Activated CD4-positive, alpha-beta memory T cell treated with anti-CD3 and anti-CD28 coated beads for 36 hours (primary cell): Measurements from ENCODE around the gene PCDH9. TPM values are rescaled to one million over a fixed set of nuclear protein-coding genes. Genes with fewer than 3 reads are reported as not detected.

Experiments used
- CTCF ChIA-PET: fragments of 350-600 bp; sonication (Branson Sonifier 250); formaldehyde crosslinking; loops from one replicate; lab custom pipeline; 2021; ENCODE audit warnings: antibody characterized with exemption, inconsistent platforms; lab: Charles Lee
- POLR2A ChIA-PET: fragments of 350-600 bp; sonication (Branson Sonifier 250); formaldehyde crosslinking; loops from one replicate; lab custom pipeline; 2021; ENCODE audit warnings: antibody characterized with exemption; lab: Charles Lee
- DNase-seq: peaks from one replicate; pipeline ENCODE4 v3.0.0-alpha.2; 2020
- H3K27ac Mint-ChIP-seq: one replicate; pipeline ENCODE4 v1.8.0; 2021; ENCODE audit warnings: mixed read lengths
- H3K27me3 Mint-ChIP-seq: one replicate; pipeline ENCODE4 v1.8.0; 2021; ENCODE audit warnings: mixed read lengths
- H3K36me3 Mint-ChIP-seq: one replicate; pipeline ENCODE4 v1.8.0; 2021; ENCODE audit warnings: mixed read lengths
- H3K4me1 Mint-ChIP-seq: one replicate; pipeline ENCODE4 v1.8.0; 2021; ENCODE audit warnings: low read depth, mixed read lengths
- H3K4me3 Mint-ChIP-seq: one replicate; pipeline ENCODE4 v1.8.0; 2021; ENCODE audit warnings: mild to moderate bottlenecking, mixed read lengths
- H3K9me3 Mint-ChIP-seq: one replicate; pipeline ENCODE4 v1.8.0; 2021; ENCODE audit warnings: mixed read lengths
- intact Hi-C: fragments of 100-400 bp; cut with micrococcal nuclease; formaldehyde crosslinking; loops from one replicate; pipeline ENCODE4 v1.15.1; 2023
- total RNA-seq, 2 experiments: library from RNA; stranded (reverse); gene quantifications; one replicate each; pipeline ENCODE4 v1.2.3, GENCODE V29; 2021

The PCDH9 gene
- total RNA-seq, 2 experiments from 2014 or later: under 0.01 to 0.02 TPM

DNA sequence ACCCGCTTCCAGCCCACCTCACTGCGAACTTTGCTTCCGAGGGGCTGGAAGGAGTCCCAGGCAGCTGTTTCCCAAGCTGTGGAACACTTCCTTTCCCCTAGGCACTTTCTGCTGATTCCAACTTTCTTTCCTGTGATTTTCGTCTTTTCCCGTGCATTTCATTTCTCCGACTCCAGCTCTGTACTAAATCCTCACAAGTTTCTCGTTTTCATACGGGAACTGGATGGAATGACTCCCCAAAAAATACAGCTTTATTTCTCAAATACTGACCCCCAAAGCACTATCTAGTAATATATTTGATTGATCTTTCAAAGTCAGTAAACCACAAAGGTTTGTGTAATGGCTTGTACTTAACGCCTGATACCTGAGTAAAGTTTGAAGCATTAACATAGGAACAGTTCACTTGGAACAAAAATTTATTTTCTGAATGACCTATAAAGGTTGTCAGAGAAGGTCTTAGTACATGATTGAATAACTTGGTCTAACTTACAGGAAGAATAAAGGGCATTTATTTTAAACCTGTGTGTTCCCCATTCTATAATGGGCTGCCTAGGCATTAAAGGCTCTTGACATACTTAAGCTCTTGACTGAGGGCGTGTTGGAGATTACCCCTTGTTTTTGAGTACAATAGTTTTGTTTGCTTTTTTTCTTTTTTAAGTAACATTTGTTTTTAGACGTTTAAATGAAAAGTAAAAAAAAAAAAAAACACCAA lies 1.3 kb upstream of the PCDH9 start:
- Mint-ChIP-seq H3K4me1 (peaks cover 7% of the 10 kb centered on the region), H3K27me3 (peaks cover 12% of the 10 kb centered on the region), H3K4me3 (no peak overlapping the region), H3K9me3 (no peaks in the 10 kb centered on the region), H3K27ac (no peak overlapping the region), H3K36me3 (no peaks in the 10 kb centered on the region)
- POLR2A ChIA-PET: no interaction called here
- no peak for DNase-seq
- CTCF ChIA-PET: no interaction called here
- intact Hi-C loops: no loop called here

GRCh38 chr13:67230404-67231288 lies 510 bp upstream of the PCDH9 start:
- Mint-ChIP-seq H3K27me3 (peaks cover 14% of the 10 kb centered on the region), H3K4me1 (peaks cover 7% of the 10 kb centered on the region), H3K9me3 (no peaks in the 10 kb centered on the region), H3K27ac (no peak overlapping the region), H3K36me3 (no peaks in the 10 kb centered on the region), H3K4me3 (no peak overlapping the region)
- POLR2A ChIA-PET: no interaction called here
- CTCF ChIA-PET: interaction anchor here (2.0 kb wide), 1 partner anchor 8 kb away, joined by 9 read pairs; no protein-coding TSS in a partner anchor
- intact Hi-C loops: no loop called here
- peak; percentile 92 for DNase-seq

- peaks cover 12% of the 10 kb centered on the region for H3K4me1 Mint-ChIP-seq
- no peak overlapping the region for H3K4me3 Mint-ChIP-seq
- no peaks in the 10 kb centered on the region for H3K9me3 Mint-ChIP-seq
- H3K36me3 Mint-ChIP-seq: no peaks in the 10 kb centered on the region
- CTCF ChIA-PET: interaction anchor here (2.0 kb wide), 1 partner anchor 9 kb away, joined by 9 read pairs; no protein-coding TSS in a partner anchor
- peaks cover 19% of the 10 kb centered on the region for H3K27me3 Mint-ChIP-seq
- POLR2A ChIA-PET: no interaction called here
- no peak for DNase-seq
- H3K27ac Mint-ChIP-seq: no peak overlapping the region
- intact Hi-C loops: no loop called here
Measured at GRCh38 chr13:67228916-67229315, 1.2 kb downstream of the PCDH9 start.

DNA sequence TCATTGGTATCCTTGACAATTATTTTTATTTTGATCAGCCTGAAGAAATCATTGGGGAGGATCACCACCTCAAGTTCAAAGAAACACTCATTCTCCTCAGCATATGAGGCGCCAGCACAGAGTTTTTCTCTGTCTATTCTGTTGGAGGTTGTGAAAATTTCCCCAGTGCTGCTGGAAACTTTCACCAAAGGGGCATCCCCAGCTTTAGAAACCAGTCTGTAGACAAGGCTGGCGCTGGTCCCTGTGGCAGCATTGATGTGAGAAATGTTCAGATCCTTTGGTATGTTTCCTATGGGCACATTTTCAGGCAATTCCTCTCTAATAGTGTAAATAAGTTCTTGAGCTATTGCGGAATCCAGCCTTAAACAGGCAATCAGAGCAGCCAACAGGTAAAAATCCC lies 2.1 kb downstream of the PCDH9 start:
- H3K9me3 Mint-ChIP-seq: no peaks in the 10 kb centered on the region
- no peak overlapping the region for H3K27ac Mint-ChIP-seq
- H3K4me1 Mint-ChIP-seq: peaks cover 12% of the 10 kb centered on the region
- H3K27me3 Mint-ChIP-seq: peaks cover 19% of the 10 kb centered on the region
- intact Hi-C loops: no loop called here
- H3K4me3 Mint-ChIP-seq: no peak overlapping the region
- H3K36me3 Mint-ChIP-seq: no peaks in the 10 kb centered on the region
- CTCF ChIA-PET: no interaction called here
- DNase-seq: no peak
- POLR2A ChIA-PET: no interaction called here

- no peak overlapping the region for H3K4me3 Mint-ChIP-seq
- H3K36me3 Mint-ChIP-seq: no peaks in the 10 kb centered on the region
- ChIA-PET CTCF (no interaction called here), POLR2A (no interaction called here)
- intact Hi-C loops: no loop called here
- peaks cover 17% of the 10 kb centered on the region for H3K27me3 Mint-ChIP-seq
- peaks cover 12% of the 10 kb centered on the region for H3K4me1 Mint-ChIP-seq
- H3K9me3 Mint-ChIP-seq: no peaks in the 10 kb centered on the region
- H3K27ac Mint-ChIP-seq: no peak overlapping the region
- DNase-seq: no peak
Measured at GRCh38 chr13:67227131-67227983, 2.8 kb downstream of the PCDH9 start.

- H3K4me1 Mint-ChIP-seq: peaks cover 11% of the 10 kb centered on the region
- H3K4me3 Mint-ChIP-seq: no peak overlapping the region
- no peak overlapping the region for H3K27ac Mint-ChIP-seq
- no peaks in the 10 kb centered on the region for H3K36me3 Mint-ChIP-seq
- H3K9me3 Mint-ChIP-seq: no peaks in the 10 kb centered on the region
- peaks cover 17% of the 10 kb centered on the region for H3K27me3 Mint-ChIP-seq
- intact Hi-C loops: no loop called here
- no peak for DNase-seq
- POLR2A ChIA-PET: no interaction called here
- CTCF ChIA-PET: no interaction called here
Measured at GRCh38 chr13:67226696-67227095, 3.4 kb downstream of the PCDH9 start.

DNA sequence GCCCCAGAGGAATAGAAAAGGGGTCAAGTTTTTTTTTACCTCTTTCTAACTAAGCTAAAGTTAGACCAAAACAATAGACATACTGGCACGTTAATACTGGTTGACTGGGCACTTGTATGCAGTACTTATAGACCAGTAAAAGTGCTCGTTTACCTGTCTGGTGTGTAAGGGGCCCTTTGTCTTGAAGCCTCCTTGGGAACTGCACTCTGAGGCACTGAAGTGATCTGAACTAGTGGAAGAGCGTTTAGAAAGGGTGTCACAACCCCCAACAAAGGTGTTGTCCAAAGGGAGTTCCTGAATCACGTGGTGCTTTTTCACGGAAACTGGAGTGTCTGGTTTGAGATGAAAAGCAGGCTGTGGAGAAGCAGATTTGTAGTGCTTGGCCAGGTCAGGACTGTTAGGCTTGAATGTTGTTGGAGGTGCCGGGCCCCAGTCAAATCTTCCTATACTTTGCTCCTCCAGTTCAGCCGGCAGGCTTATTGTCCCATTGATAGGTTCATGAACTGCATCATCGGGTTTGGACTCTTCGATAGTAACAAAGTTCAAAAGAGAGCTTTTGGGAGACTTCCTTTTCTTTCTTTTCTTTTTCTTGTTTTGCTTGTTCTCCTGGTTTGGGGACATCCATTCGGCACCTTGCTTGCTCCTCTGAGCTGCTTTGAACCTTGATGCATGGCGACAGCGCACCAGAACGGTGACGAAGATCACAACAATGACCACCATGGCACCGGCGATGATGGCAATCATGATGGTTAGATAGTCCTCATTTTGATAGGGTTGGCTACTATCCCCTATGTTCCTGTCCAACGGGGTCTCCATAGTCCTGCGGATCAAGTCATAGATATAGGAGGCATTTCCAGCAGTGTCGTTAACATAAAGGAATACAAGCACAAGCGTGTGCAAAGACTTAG lies 4.6 kb downstream of the PCDH9 start:
- intact Hi-C loops: no loop called here
- POLR2A ChIA-PET: no interaction called here
- CTCF ChIA-PET: no interaction called here
- no peak overlapping the region for H3K27ac Mint-ChIP-seq
- no peak for DNase-seq
- H3K27me3 Mint-ChIP-seq: peaks cover 11% of the 10 kb centered on the region
- no peak overlapping the region for H3K4me3 Mint-ChIP-seq
- H3K4me1 Mint-ChIP-seq: peaks cover 5% of the 10 kb centered on the region
- H3K9me3 Mint-ChIP-seq: no peaks in the 10 kb centered on the region
- no peaks in the 10 kb centered on the region for H3K36me3 Mint-ChIP-seq

DNA sequence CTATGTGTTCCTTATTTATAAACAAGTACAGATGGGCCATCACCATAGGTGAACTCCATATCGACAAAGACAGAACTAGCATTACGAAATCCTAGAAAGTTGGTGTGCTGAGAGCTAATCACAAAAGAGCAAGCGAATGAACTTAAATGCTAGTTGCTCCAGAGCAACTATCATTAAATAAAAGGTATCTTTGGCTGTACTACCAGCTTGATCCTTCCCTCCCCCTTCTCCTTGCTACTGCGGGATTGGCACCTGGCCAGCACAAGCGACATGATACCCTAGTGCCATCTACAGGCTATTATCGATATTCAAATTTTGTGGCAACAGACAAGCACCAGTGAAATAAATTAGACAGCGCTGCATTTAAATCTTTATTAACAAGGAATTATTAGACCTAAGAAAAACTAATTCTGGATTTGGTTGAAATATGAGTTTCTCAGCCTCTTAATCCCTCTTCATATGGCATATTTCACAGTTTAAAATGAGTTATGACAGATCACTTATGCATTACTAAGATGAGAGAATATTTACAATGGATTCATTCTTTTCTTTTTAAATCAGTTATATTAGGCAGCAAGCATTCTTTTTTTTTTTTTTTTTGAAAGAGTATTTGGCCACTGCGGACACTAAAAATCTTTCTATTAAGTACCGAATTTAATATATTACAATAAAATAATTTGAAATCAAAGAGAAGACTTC lies 5.8 kb downstream of the PCDH9 start:
- intact Hi-C loops: no loop called here
- Mint-ChIP-seq H3K9me3 (no peaks in the 10 kb centered on the region), H3K4me1 (peaks cover 5% of the 10 kb centered on the region), H3K27ac (no peak overlapping the region), H3K4me3 (no peak overlapping the region), H3K36me3 (no peaks in the 10 kb centered on the region), H3K27me3 (peaks cover 11% of the 10 kb centered on the region)
- peak; percentile 64 for DNase-seq
- ChIA-PET CTCF (interaction anchor here (0.6 kb wide), 1 partner anchor 10 kb away, joined by 3 read pairs; no protein-coding TSS in a partner anchor), POLR2A (no interaction called here)

DNA sequence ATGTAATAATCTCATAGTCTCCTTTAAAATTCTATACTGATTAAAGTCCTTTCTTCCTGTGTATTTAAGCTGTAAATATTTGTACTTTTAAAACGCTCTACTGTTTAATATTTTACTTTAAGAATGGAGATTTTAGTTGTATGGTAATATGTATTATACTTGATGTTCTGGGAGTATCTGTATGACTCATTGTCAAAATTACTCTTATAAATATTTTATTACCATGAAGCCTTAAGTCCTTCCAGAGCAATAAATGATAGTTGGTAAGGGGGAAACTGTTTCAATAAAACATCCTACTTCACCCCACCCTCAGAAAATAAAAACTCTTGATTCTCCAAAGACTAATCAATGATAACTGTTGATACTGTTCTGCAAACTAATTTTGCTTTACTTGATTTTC lies 6.4 kb downstream of the PCDH9 start:
- POLR2A ChIA-PET: no interaction called here
- Mint-ChIP-seq H3K27ac (no peak overlapping the region), H3K4me1 (peaks cover 5% of the 10 kb centered on the region), H3K27me3 (peaks cover 11% of the 10 kb centered on the region), H3K9me3 (no peaks in the 10 kb centered on the region), H3K36me3 (no peaks in the 10 kb centered on the region), H3K4me3 (no peak overlapping the region)
- CTCF ChIA-PET: interaction anchor here (0.6 kb wide), 1 partner anchor 9 kb away, joined by 3 read pairs; no protein-coding TSS in a partner anchor
- no peak for DNase-seq
- intact Hi-C loops: no loop called here

GRCh38 chr13:67223024-67223423 lies 7.1 kb downstream of the PCDH9 start:
- Mint-ChIP-seq H3K36me3 (no peaks in the 10 kb centered on the region), H3K27me3 (peaks cover 11% of the 10 kb centered on the region), H3K9me3 (no peaks in the 10 kb centered on the region), H3K27ac (no peak overlapping the region), H3K4me1 (peaks cover 5% of the 10 kb centered on the region), H3K4me3 (no peak overlapping the region)
- ChIA-PET CTCF (no interaction called here), POLR2A (no interaction called here)
- intact Hi-C loops: no loop called here
- no peak for DNase-seq
